ENCODE data around the gene ADSL. TPM values are rescaled to one million over a fixed set of nuclear protein-coding genes. Genes with fewer than 3 reads are reported as not detected.
A peak's percentile ranks its signal among the peaks of the same experiment; 100 is the strongest.

ADSL gene
- total and polyA plus RNA-seq, 9 of the 15 experiments (the other 6 are each of a cell fraction or from before 2014, with no cell fraction given), result 112 to 322 (median 146) TPM

DNA sequence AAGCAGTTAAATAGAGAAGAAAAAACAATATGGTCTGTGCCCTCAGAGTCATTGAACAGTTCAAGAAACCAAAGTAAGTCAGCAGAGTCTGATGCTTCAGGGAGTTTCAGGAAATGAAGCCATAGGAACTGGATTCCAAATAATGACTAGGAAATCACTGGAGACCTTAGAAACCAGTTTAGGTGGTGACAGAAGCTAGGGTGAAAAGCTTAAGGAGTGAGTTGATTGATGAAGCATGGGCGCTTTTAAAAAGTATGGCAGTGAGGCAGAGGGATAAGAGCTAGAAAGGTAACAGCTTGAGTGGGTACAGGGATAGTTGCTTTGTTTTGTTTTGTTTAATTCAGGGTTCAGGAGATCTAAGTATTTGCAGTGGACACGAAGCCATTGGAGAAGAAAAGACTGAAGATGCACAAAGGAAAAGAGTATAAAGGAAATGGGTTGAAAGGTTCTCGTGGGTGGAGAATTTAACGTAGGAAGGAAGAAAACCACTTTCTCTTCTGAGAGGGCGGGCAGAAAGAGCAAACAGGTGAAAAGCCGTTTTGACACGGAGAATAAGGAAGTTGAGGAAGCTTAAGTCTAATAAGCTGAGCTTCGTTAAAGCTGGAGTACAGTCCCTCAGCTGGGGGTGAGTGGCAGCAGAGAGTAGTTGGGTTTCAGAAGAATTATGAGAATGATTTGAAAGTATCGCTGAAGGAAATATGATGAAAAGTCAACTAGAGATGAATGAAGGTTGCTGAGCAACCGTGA lies 38.9 kb downstream of the ADSL start (continued):
- TF ChIP-seq MTA1 (IDR thresholded peaks at IDR 0.05; ENCODE audit: borderline replicate concordance) (no peak), GATA2 (CRISPR knock-in tag; IDR thresholded peaks at IDR 0.05) (no peak)

DNA sequence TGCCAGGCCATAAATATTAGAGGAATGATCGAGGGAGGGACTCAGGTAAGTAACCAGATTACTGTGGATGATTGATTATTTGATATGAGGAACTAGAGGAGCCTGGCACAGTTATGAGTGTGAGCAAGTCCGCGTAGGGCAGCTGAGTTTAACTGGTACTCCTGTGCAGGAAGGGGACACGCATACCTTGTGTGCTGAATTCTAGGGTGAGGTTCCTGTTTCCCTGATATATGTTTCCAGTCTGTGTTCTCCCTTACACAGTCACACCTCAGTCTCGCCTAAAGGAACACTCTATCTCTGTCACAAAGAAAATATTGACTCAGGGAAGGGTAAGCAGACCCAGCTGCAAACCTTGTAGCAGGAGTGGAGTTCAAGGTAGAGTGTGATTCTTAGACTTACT lies 41.4 kb downstream of the ADSL start:
- no peaks in the 10 kb centered on the region for H4K20me1 ChIP-seq (replicated peaks; ENCODE audit: control insufficient read depth, insufficient read depth, low read length)
- peaks cover 20 to 22% of the 10 kb centered on the region in 2 experiments; a peak in 4 of 5 replicates for H3K4me1 ChIP-seq (replicated peaks in 1 of 2; ENCODE audit: control insufficient read depth in 2 of 2, insufficient read depth in 2 of 2, low read length in 2 of 2)
- FAIRE-seq (peak; percentile 11), ATAC-seq (peak; percentile 48), DNase-seq (ENCODE audit: extremely low read depth in 1 of 4, low spot score in 3 of 4) (no peak)
- TF ChIP-seq, protein P1, sequence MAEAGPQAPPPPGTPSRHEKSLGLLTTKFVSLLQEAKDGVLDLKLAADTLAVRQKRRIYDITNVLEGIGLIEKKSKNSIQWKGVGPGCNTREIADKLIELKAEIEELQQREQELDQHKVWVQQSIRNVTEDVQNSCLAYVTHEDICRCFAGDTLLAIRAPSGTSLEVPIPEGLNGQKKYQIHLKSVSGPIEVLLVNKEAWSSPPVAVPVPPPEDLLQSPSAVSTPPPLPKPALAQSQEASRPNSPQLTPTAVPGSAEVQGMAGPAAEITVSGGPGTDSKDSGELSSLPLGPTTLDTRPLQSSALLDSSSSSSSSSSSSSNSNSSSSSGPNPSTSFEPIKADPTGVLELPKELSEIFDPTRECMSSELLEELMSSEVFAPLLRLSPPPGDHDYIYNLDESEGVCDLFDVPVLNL (CRISPR knock-in tag; IDR thresholded peaks at IDR 0.05; ENCODE audit: low read depth), result no peak
- TF ChIP-seq, protein P2, sequence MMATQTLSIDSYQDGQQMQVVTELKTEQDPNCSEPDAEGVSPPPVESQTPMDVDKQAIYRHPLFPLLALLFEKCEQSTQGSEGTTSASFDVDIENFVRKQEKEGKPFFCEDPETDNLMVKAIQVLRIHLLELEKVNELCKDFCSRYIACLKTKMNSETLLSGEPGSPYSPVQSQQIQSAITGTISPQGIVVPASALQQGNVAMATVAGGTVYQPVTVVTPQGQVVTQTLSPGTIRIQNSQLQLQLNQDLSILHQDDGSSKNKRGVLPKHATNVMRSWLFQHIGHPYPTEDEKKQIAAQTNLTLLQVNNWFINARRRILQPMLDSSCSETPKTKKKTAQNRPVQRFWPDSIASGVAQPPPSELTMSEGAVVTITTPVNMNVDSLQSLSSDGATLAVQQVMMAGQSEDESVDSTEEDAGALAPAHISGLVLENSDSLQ (IDR thresholded peaks at IDR 0.05), result 0 out of 2 replicates have a peak, but pooled peaks have one; percentile 20
- peaks cover 17% of the 10 kb centered on the region for H3K79me2 ChIP-seq (ENCODE audit: control insufficient read depth, insufficient read depth, low read length)
- H3K27me3 ChIP-seq (ENCODE audit: control insufficient read depth in 2 of 2, insufficient read depth in 2 of 2, low read length in 2 of 2), result no peaks in the 10 kb centered on the region
- no peak overlapping the region for H3K4me3 ChIP-seq
- in situ Hi-C loops (cut with MboI), result no loop called here
- 53% methylated on average over 5 of the region's 5 CpGs for WGBS (ENCODE audit: insufficient coverage, low coverage, missing lambda C conversion rate)
- H3K4me2 ChIP-seq (ENCODE audit: insufficient read depth, low read length), result peak overlapping the region; percentile 58
- H3K27ac ChIP-seq (ENCODE audit: extremely low read depth, low read depth, low read length), result peak overlapping the region; percentile 62
- no peaks in the 10 kb centered on the region for H3K9me1 ChIP-seq (ENCODE audit: control insufficient read depth, insufficient read depth, low read length)
- no TSS peak for BruUV-seq (replicated peaks)
- H2AFZ ChIP-seq (ENCODE audit: low read depth, low read length), result no peak overlapping the region
- H3K9me3 ChIP-seq (replicated peaks; ENCODE audit: control insufficient read depth, insufficient read depth, low read depth, low read length), result no peaks in the 10 kb centered on the region
- POLR2A ChIA-PET, result interaction anchor here (0.5 to 1.7 kb wide), 6 partner anchors 9 to 714 kb away, joined by 3 to 6 read pairs (median 3); no protein-coding TSS in a partner anchor
- H3K9ac ChIP-seq (ENCODE audit: insufficient read depth in 1 of 2, low read depth in 2 of 2, low read length in 2 of 2), result peak overlapping the region in 1 of 2 experiments; percentile 36; a peak in 1 of 4 replicates
- intact Hi-C loops (cut with micrococcal nuclease), result no loop called here
- peaks cover 3% of the 10 kb centered on the region; the same call in 1 of the 3 replicates for H3K36me3 ChIP-seq (ENCODE audit: control insufficient read depth, insufficient read depth, low read length)
- CTCF ChIA-PET (ENCODE audit: low intra/inter-chr PET ratio), result no interaction called here

All from K562 (cell line).